ENCODE measurements around the gene KCNMB4.

DNA sequence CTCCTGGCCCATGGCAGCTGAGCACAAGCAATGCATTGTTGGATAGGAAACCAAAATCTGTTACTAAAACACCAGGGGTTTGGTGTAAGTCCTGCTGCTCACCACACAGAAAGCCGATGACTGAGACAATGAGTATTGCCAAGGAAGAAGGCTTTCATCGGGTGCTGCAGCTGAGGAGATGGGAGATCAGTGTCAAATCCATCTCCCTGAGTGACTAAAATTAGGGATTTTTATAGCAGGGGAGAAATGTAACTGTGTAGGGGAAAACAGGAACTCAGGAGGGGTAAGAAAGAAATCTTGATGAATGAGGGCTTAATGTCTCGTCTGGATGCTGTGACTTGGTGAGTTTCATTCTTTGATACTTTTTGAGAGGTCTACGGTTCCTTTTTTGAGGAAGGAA lies 97.9 kb downstream of the KCNMB4 start:
- TF ChIP-seq, protein P1, sequence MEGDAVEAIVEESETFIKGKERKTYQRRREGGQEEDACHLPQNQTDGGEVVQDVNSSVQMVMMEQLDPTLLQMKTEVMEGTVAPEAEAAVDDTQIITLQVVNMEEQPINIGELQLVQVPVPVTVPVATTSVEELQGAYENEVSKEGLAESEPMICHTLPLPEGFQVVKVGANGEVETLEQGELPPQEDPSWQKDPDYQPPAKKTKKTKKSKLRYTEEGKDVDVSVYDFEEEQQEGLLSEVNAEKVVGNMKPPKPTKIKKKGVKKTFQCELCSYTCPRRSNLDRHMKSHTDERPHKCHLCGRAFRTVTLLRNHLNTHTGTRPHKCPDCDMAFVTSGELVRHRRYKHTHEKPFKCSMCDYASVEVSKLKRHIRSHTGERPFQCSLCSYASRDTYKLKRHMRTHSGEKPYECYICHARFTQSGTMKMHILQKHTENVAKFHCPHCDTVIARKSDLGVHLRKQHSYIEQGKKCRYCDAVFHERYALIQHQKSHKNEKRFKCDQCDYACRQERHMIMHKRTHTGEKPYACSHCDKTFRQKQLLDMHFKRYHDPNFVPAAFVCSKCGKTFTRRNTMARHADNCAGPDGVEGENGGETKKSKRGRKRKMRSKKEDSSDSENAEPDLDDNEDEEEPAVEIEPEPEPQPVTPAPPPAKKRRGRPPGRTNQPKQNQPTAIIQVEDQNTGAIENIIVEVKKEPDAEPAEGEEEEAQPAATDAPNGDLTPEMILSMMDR (conservative IDR thresholded peaks at IDR 0.05; ENCODE audit: low read depth, low read length) = no peak
- no peak for TF ChIP-seq POLR2A (IDR thresholded peaks at IDR 0.05; ENCODE audit: low read depth, low read length)
- no peak for TF ChIP-seq RCOR1 (IDR thresholded peaks at IDR 0.05; ENCODE audit: insufficient replicate concordance, low read length)
- no peak for TF ChIP-seq CEBPB (IDR thresholded peaks at IDR 0.05; ENCODE audit: low read depth, low read length)
- no peak for TF ChIP-seq MXI1 (IDR thresholded peaks at IDR 0.05; ENCODE audit: borderline replicate concordance, low read depth, low read length)
- TF ChIP-seq MAFK (IDR thresholded peaks at IDR 0.05; ENCODE audit: low read depth, low read length) = no peak
- TF ChIP-seq BHLHE40 (IDR thresholded peaks at IDR 0.05; ENCODE audit: low read depth, low read length) = no peak
- TF ChIP-seq SMC3 (IDR thresholded peaks at IDR 0.05; ENCODE audit: low read depth, low read length) = no peak
- TF ChIP-seq, protein P2, sequence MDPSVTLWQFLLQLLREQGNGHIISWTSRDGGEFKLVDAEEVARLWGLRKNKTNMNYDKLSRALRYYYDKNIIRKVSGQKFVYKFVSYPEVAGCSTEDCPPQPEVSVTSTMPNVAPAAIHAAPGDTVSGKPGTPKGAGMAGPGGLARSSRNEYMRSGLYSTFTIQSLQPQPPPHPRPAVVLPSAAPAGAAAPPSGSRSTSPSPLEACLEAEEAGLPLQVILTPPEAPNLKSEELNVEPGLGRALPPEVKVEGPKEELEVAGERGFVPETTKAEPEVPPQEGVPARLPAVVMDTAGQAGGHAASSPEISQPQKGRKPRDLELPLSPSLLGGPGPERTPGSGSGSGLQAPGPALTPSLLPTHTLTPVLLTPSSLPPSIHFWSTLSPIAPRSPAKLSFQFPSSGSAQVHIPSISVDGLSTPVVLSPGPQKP (IDR thresholded peaks at IDR 0.05; ENCODE audit: borderline replicate concordance, low read depth, low read length) = no peak
- TF ChIP-seq, protein P3, sequence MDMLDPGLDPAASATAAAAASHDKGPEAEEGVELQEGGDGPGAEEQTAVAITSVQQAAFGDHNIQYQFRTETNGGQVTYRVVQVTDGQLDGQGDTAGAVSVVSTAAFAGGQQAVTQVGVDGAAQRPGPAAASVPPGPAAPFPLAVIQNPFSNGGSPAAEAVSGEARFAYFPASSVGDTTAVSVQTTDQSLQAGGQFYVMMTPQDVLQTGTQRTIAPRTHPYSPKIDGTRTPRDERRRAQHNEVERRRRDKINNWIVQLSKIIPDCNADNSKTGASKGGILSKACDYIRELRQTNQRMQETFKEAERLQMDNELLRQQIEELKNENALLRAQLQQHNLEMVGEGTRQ (IDR thresholded peaks at IDR 0.05; ENCODE audit: low read depth, low read length) = no peak
- no peak for TF ChIP-seq FOS (IDR thresholded peaks at IDR 0.05; ENCODE audit: low read depth, low read length)
